Anterior cingulate cortex (tissue), 58 donors: Measurements from ENCODE around the gene GPT2.
A peak's percentile ranks its signal among the peaks of the same experiment; 100 is the strongest.

ENCODE experiments used
- DNase-seq, 58 donors: peaks; one replicate each; lab custom pipeline; 2025; lab: John Stamatoyannopoulos, UW

Gene GPT2, protein sequence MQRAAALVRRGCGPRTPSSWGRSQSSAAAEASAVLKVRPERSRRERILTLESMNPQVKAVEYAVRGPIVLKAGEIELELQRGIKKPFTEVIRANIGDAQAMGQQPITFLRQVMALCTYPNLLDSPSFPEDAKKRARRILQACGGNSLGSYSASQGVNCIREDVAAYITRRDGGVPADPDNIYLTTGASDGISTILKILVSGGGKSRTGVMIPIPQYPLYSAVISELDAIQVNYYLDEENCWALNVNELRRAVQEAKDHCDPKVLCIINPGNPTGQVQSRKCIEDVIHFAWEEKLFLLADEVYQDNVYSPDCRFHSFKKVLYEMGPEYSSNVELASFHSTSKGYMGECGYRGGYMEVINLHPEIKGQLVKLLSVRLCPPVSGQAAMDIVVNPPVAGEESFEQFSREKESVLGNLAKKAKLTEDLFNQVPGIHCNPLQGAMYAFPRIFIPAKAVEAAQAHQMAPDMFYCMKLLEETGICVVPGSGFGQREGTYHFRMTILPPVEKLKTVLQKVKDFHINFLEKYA

DNA sequence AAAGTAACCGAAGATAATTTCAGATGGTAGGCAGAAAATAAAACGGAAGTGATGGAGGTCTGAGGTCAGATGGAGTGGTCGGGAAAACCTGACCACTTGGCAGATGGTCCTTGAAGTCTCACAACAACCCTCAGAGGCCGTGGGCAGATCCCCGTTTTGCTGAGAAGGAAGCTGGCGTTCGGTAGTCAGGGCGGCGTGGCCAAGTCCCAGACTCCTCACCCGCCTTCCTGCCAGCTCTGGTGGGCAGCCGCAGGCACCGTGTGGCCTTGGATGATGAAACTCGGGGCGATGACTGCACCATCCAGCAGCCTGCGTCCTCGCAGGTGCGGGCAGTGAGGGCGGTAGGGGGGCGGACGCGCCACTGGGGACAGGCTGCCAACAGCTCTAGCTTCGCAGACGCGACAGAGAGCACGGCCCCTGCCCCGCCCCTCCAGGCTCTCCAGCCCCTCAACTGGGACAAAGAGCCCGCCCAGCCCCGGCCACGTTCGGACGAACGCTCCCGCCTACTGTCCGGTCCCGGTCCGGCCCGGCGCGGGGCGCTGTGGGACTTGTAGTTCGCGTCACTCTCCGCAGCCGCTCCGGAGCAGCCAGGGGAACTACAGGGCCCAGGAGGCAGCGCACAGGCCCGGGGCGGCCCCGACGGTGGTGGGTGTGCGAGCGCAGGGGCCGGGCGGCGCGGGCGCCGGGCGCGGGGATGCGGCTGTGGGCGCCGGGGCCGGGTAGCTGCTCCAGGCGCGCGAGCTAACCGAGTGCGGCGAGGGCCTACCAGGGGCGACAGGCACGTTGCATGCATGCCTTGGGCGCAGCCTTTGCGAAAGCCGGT lies at the start of gene GPT2:
GPT2 (plus strand) TSS at position 673 of the 823 bp plus-strand sequence. CDS start 354 bp downstream, outside the sequence.
- DNase-seq: peak; percentile 73 to 100 (median 98)

DNA sequence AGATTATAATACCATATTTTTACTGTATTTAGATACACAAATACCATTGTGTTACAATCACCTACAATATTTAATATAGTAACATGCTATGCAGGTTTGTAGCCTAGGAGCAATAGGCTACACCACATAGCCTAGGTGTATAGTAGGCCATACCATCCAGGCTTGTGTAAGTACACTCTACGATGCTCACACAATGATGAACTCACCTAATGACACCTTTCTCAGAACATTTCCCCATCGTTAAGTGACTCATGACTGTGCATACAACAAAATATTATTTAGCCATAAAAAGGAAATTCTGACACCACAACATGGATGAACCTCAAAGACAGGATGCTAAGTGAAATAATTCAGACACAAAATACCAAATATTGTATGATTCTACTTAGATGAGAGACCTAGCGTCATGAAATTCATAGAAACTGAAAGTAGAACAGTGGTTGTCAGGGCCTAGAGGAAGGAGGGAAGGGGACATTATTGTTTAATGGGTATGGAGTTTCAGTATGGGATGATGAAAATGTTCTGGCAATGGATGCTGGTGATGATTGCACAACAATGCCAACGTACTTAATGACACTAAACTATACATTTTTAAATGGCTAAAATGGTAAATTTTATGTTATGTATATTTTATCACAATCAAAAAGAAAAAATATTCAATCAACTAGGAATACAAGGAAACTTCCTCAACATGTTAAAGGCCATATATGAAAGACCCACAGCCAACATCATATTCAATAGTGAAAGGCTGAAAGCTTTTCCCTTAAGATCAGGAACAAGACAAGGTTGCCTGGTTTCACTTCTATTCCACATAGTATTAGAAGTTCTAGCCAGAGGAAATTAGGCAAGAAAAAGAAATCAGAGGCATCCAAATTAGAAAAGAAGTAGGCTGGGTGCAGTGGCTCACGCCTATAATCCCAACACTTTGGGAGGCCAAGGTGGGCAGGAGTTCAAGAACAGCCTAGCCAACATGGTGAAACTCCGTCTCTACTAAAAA lies 47.3 kb upstream of the GPT2 start:
- DNase-seq: no peak

- DNase-seq: no peak
Observed at GRCh38 chr16:46839986-46840443, 44.1 kb upstream of the GPT2 start.

DNA sequence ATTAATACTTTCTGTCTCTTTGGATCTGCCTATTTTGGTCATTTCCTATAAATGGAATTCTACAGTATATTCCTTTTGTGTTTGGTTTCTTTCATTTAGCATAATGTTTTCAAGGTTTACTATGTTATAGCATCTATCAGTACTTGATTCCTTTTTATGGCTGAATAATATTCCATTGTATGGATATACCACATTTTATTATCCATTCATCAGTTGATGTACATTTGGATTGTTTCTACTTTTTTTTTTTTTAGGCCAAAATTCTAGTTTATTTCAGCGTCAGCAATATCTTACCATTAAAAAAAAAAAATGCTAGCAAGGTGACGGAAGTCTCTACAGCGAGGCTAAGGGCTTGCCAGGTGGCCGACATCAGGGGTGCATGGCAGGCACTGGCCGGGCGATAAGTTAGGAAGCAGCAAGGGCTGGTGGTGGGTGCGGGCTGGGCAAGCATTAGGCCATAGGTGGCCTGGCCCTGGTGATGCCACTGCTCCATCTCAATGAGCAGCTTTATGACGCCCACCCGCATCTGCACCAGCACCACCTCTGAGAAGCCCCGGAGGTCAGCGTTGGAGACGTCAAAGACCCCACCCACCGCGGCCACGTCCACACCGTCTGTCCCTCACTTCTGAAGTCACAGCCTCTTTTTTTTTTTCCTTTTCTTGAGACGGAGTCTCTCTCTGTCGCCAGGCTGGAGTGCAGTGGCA lies 41.8 kb upstream of the GPT2 start:
- no peak for DNase-seq

DNA sequence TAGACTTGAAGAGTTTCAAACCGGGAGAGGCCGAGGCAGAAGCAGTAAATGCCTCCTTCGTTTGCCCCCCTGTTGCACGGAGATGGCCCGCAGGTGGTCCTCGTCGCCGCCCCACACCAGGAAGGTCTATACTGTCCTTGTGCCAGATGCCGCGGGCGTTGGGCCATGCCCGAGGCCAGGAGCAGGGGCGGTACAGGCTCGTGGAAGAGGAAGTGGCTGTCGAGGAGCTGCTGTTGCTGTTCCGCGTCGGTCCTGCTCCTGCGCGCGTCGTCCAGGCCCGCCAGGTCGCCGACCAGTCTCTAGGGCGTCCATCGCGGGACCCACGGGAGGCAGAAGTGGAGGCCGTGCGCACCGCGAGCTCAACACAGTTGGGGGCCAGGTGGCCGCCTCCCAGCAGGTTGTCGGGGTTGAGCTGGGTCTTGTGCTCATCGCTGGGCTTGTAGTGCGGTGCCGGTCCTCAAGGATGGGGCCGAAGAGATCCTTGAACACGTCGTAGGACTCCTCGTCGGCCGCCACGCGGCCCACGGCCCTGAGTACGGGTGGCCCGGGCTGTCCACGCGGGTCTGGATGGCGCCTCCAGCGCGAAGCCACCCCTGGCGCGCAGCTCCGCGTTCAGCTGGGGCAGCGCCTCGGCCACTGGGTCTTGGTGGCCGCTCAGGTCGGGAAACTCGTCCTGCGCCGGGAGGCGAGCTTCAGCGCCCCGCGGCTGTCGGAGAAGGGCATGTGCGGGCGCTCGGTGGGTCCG lies 40.1 kb upstream of the GPT2 start:
- no peak for DNase-seq

- DNase-seq: no peak
Observed at GRCh38 chr16:46844771-46845170, 39.4 kb upstream of the GPT2 start.

DNA sequence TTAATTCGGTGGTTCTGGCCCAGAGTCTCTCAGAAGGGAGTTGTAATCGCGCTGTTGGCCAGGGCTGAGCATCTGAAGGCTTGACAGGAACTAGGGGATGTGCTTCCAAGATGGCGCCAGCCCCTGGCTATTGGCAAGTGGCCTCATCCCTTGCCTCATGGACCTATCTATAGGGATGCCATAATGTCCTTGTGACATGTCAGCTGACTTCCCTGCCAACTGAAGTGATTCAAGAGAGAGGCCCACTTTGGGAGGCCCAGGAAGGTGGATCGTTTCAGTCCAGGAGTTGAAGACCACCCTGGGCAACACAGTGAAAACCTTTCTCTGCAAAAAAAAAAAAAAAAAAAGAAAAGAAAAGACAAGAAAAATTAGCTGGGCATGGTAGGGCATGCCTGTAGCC lies 38.2 kb upstream of the GPT2 start:
- no peak for DNase-seq

- DNase-seq: no peak
Observed at GRCh38 chr16:46848768-46849764, 35.1 kb upstream of the GPT2 start.

DNA sequence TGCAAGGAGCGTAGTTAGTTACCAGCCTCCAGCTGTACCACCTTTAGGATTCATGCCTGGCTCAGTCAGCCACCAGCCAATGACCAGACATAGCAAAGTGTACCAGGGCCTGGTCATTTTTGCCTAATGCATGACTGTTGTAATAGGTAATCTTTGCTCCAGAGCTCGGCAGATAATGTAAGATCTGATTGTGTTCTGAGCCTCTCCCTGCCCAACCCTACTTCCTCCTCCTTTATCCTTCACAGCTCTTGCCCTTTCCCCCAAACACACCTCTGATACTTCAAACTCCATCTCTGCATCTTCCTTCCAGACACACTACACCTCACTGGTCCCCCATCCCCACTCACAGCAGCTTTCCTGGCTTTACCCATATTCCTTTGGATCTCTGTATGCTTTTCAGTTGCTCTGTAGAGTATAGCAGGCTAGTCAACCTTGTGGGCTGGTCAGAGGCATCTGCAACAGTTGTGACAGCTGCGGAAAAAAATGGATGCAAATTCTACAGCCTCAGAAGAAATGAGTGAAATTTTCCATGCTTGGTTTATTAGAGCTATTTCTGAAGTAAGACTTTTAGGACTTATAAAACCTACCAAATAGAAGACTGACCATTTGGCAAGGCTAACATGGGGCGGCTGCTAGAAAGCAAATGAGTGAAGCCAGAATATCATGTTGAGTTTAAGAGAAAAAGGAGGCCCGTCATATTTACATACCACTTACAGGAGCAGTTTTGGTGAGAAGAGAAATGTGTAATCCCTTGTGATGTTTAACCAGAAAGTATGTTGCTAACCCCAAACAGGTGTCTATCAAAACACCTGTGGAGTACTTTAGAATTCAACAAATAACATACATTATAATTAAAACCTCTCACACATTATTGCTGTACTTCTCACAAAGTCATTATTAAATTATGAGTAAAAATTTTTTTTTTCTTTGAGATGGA lies 33.3 kb upstream of the GPT2 start:
- DNase-seq: no peak

DNA sequence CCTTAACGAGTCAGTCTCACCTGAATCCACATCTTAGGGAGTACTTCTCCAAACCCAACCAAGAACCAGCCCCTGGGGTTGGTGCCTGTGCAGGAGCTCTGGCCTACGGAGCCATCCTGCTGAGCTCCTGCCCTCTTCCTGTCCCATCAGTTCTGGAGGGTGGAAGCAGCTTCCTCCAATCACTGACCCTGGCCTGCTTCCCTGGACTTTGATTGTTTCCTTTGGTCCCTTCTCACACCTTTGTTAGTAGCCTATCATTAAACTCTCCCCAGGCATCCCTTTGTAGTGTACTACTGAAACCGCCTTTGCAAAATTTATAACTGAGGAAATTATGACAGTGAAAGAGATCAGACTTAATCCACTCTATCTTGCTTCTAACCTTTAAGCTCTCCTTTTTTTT lies 32.0 kb upstream of the GPT2 start:
- DNase-seq: no peak

DNA sequence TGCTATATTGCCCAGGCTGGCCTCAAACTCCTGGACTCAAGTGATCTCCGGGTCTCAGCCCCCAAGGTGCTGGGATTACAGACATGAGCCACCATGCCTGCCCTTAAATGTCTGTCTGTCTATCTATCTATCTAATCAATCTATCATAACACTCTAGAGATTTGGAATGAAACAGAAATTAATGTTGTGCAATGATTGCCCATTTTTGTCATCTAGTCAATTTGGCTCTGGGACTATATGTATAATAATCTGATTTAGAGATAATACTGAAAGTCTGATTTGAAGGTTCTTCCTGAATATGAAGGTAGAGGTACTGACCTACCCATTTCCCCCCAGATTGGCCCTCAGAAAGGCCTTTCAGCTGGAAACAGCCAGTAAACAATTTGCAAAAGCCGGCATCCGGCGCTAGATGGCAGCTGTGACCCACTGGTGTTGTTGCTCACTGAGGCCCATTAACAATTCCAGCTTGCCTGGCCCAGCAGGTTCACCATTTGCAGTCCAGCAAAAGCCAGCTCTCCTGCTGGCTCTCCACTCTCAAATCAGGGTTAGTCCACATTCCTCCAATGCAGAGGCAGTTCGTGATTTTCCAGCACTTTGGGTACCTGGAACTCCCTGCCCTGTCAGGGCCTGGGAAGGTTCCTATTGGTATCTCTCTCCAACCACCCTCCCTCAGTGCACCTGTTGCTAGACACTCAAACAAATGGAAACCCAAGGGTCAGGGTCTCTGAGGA lies 30.3 kb upstream of the GPT2 start:
- peak in 57 of 58 donors; percentile 19 to 90 (median 71) for DNase-seq

DNA sequence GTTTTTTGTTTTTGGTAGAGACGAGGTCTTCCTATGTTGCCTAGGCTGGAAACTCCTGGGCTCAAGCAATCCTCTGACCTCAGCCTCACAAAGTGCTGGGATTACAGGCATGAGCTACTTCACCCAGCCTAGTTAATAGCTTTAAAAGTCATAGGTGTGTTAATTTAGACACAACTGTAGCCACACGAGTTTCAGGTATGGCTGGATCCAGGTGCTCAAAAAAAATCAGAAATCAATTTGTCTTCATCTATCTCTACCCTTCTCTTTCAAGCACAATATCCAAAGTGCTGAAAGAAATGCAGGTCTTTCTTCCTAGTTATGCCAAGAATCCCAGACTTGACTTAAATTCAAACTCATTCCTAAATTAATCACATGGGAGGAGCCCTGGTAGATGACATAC lies 29.3 kb upstream of the GPT2 start:
- no peak for DNase-seq

DNA sequence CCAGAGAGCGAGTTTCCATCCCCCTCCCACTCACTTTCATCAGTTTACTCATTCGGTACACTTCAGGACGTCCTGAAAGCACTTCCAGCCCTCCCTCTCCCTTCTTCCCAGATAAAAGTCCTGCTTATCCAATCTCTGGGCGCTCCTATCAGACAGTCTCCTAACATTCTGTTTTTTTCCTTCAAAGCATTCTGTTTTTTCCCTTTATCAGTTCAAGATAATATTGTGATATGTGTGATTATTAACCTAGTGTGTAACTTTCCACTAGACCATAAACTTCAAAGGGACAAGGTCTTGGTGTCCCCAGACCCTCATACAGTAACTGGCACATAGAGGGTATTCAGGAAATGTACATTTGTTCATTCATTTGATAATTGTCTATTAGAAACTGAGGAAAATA lies 28.8 kb upstream of the GPT2 start:
- DNase-seq: no peak

GRCh38 chr16:46857368-46857945 lies 26.7 kb upstream of the GPT2 start:
- peak in 49 of 58 donors; percentile 5 to 85 (median 40) for DNase-seq

DNA sequence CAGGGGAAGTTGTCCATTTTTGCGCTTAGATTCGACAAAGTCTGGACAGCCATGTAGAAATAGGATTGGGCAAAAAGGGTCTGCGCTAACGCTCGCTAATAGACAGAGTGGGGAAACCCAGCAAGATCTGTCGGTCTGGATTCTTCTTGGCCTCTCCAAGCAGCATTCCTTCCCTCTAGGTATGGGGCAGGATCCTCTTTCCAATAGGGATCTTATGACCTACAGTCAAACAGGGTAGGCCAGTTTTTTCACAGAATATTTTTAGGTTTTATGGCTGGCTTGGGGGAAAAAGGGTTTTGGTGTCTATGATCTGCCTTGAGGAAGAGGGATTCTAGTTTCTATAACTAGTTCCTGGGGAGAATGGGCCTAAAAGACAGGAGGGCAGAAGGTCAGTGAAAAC lies 26.0 kb upstream of the GPT2 start:
- no peak for DNase-seq
